PFSK-1 (cell line): ENCODE results near the gene TMEM151A.

Experiments used
- FOXP2 ChIP-seq: optimal IDR thresholded peaks from 2 replicates; pipeline ENCODE3; 2011; ENCODE audit warnings: borderline replicate concordance, control low read depth, inconsistent platforms; ENCODE audit not compliant: insufficient read depth; ENCODE audit errors: extremely low read length, extremely low read depth
- POLR2AphosphoS5 ChIP-seq: IDR thresholded peaks from 2 replicates; pipeline ENCODE4 v1.6.1; 2012; ENCODE audit warnings: low read depth, mild to moderate bottlenecking, control low read depth, low read length, moderate library complexity
- TF ChIP-seq, protein P1 (sequence below), 2 experiments: IDR thresholded peaks; 2 replicates each; pipeline versions ENCODE4 v1.6.1 to v1.8.0; 2011 to 2012; ENCODE audit warnings: low read depth in 2 of 2, low read length in 2 of 2, control low read depth in 1 of 2, inconsistent platforms in 1 of 2, mild to moderate bottlenecking in 1 of 2, moderate library complexity in 1 of 2; ENCODE audit not compliant: insufficient read depth in 1 of 2

DNA sequence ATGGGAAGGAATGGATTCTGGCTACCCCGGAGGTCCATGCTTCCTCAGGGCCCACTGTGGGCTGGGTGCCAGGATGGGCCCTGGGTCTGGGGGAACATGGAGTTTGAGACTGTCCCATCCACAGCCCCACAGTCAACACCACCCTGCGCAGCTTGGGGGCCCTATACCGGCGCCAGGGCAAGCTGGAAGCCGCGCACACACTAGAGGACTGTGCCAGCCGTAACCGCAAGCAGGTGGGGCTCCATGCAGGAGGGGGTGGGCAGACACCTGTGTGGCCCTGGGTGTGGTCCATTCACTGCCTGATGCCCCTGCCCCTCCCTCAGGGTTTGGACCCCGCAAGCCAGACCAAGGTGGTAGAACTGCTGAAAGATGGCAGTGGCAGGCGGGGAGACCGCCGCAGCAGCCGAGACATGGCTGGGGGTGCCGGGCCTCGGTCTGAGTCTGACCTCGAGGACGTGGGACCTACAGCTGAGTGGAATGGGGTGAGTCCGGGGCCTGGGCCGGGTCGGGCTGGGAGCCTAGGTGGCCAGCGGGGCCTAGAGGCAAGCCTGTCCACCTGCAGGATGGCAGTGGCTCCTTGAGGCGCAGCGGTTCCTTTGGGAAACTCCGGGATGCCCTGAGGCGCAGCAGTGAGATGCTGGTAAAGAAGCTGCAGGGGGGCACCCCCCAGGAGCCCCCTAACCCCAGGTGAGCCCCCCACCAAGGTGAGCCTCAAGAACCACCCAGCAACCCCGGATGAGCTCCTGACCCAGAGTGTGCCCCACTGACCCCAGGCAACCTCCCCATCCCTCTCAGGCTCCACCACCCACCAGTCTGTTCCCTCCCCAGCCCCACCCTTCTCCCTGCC, 25.9 kb upstream of the TMEM151A start:
- no peak for TF ChIP-seq POLR2AphosphoS5
- TF ChIP-seq FOXP2: no peak
- TF ChIP-seq, protein P1, sequence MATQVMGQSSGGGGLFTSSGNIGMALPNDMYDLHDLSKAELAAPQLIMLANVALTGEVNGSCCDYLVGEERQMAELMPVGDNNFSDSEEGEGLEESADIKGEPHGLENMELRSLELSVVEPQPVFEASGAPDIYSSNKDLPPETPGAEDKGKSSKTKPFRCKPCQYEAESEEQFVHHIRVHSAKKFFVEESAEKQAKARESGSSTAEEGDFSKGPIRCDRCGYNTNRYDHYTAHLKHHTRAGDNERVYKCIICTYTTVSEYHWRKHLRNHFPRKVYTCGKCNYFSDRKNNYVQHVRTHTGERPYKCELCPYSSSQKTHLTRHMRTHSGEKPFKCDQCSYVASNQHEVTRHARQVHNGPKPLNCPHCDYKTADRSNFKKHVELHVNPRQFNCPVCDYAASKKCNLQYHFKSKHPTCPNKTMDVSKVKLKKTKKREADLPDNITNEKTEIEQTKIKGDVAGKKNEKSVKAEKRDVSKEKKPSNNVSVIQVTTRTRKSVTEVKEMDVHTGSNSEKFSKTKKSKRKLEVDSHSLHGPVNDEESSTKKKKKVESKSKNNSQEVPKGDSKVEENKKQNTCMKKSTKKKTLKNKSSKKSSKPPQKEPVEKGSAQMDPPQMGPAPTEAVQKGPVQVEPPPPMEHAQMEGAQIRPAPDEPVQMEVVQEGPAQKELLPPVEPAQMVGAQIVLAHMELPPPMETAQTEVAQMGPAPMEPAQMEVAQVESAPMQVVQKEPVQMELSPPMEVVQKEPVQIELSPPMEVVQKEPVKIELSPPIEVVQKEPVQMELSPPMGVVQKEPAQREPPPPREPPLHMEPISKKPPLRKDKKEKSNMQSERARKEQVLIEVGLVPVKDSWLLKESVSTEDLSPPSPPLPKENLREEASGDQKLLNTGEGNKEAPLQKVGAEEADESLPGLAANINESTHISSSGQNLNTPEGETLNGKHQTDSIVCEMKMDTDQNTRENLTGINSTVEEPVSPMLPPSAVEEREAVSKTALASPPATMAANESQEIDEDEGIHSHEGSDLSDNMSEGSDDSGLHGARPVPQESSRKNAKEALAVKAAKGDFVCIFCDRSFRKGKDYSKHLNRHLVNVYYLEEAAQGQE (IDR thresholded peaks at IDR 0.05; ENCODE audit: insufficient read depth in 1 of 2, low read depth in 2 of 2, low read length in 2 of 2): no peak
